ENCODE measurements around the gene CRY2. TPM values are rescaled to one million over a fixed set of nuclear protein-coding genes. Genes with fewer than 3 reads are reported as not detected.

Gene CRY2
- total and polyA plus RNA-seq, 10 of the 15 experiments (the other 5 are each of a cell fraction or from before 2014, with no cell fraction given), result 1.2 to 14.7 (median 8.1) TPM

DNA sequence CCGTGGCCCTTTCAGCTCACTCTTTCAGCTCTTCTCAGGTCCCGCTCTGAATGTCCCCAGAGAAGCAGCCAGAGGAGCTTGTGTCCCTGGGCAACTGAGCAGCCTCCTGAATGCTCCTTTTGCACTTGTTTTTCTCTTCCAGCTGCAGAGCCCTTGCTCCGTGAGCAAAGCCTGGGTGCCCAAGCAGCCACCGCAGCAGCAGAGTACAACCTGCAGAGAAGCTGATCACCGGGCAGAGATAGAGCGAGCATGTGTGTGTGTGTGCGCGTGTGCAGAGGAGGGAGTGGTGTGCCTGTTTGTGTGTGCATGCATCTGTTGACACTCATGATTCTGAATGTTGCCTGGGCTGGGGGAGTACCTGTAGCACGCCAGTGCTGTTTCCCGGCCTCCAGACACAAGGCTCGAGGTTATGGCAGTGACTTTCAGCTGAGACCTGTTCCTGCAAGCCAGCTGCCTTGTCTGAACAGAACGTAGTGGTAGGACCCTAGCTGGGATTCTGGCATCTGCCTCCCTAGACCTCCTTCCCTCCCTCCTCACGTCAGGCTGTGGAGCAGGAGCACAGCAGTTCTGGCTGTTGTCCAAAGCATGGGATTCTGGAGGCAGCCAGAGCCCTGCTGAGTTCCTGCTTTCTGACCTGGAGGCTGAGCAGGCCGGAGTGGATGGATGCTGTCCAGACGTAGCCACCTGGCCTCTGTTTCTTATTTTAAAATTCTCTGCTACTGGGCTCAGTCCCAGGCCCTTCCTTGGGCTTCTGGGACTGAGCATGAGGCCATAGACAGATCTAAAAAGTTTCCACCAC is 33.7 kb downstream of the CRY2 start:
- no TSS peak for BruUV-seq (replicated peaks)
- ATAC-seq (no peak), FAIRE-seq (no peak), DNase-seq (ENCODE audit: low read depth, low spot score) (no peak)
- no peaks in the 10 kb centered on the region for H4K20me1 ChIP-seq (ENCODE audit: control insufficient read depth, insufficient read depth)
- POLR2A ChIA-PET, result interaction anchor here (1.2 kb wide), 1 partner anchor 17 kb away, joined by 3 read pairs; no protein-coding TSS in a partner anchor
- H3K79me2 ChIP-seq (ENCODE audit: control insufficient read depth, insufficient read depth, low read length), result no peaks in the 10 kb centered on the region
- SMC1A ChIA-PET (ENCODE audit: uncharacterized antibody, unreplicated experiment), result interaction anchor here (0.6 kb wide), 1 partner anchor 54 kb away, joined by 3 read pairs; no protein-coding TSS in a partner anchor
- no peak overlapping the region for H3K27ac ChIP-seq (ENCODE audit: control insufficient read depth, insufficient read depth)
- no peak overlapping the region for H2AFZ ChIP-seq (ENCODE audit: control insufficient read depth, low read depth, low read length)
- CTCF ChIA-PET, result interaction anchor here (1.8 to 3.5 kb wide), 2 partner anchors 8 to 125 kb away, joined by 6 to 8 read pairs; no protein-coding TSS in a partner anchor
- WGBS (ENCODE audit: insufficient coverage, insufficient replicate concordance, low lambda C conversion rate, missing lambda C conversion rate), result 81% methylated on average over 15 of the region's 15 CpGs
- in situ Hi-C loops (cut with MboI), result no loop called here
- TF ChIP-seq PKNOX1 (IDR thresholded peaks at IDR 0.05), result no peak
- no peak for TF ChIP-seq SRF (IDR thresholded peaks at IDR 0.05; ENCODE audit: low read depth in 2 of 2, low read length in 2 of 2)
- TF ChIP-seq ZNF274 (IDR thresholded peaks at IDR 0.05; ENCODE audit: insufficient read depth, insufficient read length), result no peak
- TF ChIP-seq FOS (IDR thresholded peaks at IDR 0.05; ENCODE audit: borderline replicate concordance, extremely low read depth, insufficient read length), result no peak
- TF ChIP-seq NRF1 (conservative IDR thresholded peaks at IDR 0.05; ENCODE audit: low read depth, low read length), result no peak
- TF ChIP-seq CREB1 (IDR thresholded peaks at IDR 0.05; ENCODE audit: low read depth), result no peak
- TF ChIP-seq, protein P1, sequence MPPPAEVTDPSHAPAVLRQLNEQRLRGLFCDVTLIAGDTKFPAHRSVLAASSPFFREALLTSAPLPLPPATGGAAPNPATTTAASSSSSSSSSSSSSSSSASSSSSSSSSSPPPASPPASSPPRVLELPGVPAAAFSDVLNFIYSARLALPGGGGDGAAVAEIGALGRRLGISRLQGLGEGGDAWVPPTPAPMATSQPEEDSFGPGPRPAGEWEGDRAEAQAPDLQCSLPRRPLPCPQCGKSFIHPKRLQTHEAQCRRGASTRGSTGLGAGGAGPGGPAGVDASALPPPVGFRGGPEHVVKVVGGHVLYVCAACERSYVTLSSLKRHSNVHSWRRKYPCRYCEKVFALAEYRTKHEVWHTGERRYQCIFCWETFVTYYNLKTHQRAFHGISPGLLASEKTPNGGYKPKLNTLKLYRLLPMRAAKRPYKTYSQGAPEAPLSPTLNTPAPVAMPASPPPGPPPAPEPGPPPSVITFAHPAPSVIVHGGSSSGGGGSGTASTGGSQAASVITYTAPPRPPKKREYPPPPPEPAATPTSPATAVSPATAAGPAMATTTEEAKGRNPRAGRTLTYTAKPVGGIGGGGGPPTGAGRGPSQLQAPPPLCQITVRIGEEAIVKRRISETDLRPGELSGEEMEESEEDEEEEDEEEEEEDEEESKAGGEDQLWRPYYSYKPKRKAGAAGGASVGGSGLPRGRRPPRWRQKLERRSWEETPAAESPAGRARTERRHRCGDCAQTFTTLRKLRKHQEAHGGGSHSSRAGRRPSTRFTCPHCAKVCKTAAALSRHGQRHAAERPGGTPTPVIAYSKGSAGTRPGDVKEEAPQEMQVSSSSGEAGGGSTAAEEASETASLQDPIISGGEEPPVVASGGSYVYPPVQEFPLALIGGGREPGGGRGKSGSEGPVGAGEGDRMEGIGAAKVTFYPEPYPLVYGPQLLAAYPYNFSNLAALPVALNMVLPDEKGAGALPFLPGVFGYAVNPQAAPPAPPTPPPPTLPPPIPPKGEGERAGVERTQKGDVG (CRISPR knock-in tag; IDR thresholded peaks at IDR 0.05), result no peak
- no peak for TF ChIP-seq ZNF622 (IDR thresholded peaks at IDR 0.05)
- no peak for TF ChIP-seq YBX1 (IDR thresholded peaks at IDR 0.05)
- no peak for TF ChIP-seq KAT2A (conservative IDR thresholded peaks at IDR 0.05; ENCODE audit: control insufficient read depth, low read depth, low read length)
- TF ChIP-seq SMAD5 (IDR thresholded peaks at IDR 0.05; ENCODE audit: low read depth), result no peak
- TF ChIP-seq HCFC1 (IDR thresholded peaks at IDR 0.05; ENCODE audit: low read length), result no peak
- no peak for TF ChIP-seq CBFB (IDR thresholded peaks at IDR 0.05; ENCODE audit: low read depth)
- no peak for TF ChIP-seq MEF2A (IDR thresholded peaks at IDR 0.05; ENCODE audit: insufficient read depth, low read depth, low read length)
- no peak for TF ChIP-seq SUPT20H (IDR thresholded peaks at IDR 0.05; ENCODE audit: borderline replicate concordance, control insufficient read depth, low read depth, low read length)
- no peak for TF ChIP-seq PML (IDR thresholded peaks at IDR 0.05; ENCODE audit: low read length)
- no peak for TF ChIP-seq ELK1 (IDR thresholded peaks at IDR 0.05; ENCODE audit: low read depth, low read length)
- no peaks in the 10 kb centered on the region for H3K4me1 ChIP-seq (ENCODE audit: control insufficient read depth, insufficient read depth, low read length)
- RAD21 ChIA-PET (ENCODE audit: unreplicated experiment), result no interaction called here
- H3K4me2 ChIP-seq (ENCODE audit: control insufficient read depth, insufficient read depth), result no peak overlapping the region
- intact Hi-C loops (cut with micrococcal nuclease; ENCODE audit: unreplicated experiment), result no loop called here
- H3K9ac ChIP-seq (ENCODE audit: control insufficient read depth, insufficient read depth, low read length), result no peak overlapping the region
- H3K4me3 ChIP-seq, result no peak overlapping the region
- H3K36me3 ChIP-seq (ENCODE audit: control insufficient read depth in 2 of 2, insufficient read depth in 2 of 2, low read length in 1 of 2), result no peaks in the 10 kb centered on the region; a peak in 1 of 4 replicates
- no peaks in the 10 kb centered on the region for H3K27me3 ChIP-seq (replicated peaks in 1 of 2; ENCODE audit: control insufficient read depth in 2 of 2, insufficient read depth in 2 of 2, low read length in 1 of 2)
- H3K9me3 ChIP-seq (replicated peaks; ENCODE audit: control insufficient read depth, insufficient read depth, low read length), result no peaks in the 10 kb centered on the region

All from GM12878 (cell line).